DMS53 treated with DMSO at 0.1 percent for 48 hours (cell line): ENCODE data around the gene GALK2.
A peak's percentile ranks its signal among the peaks of the same experiment; 100 is the strongest.
"Not testable (repeated sequence)": the region's sequence is repeated elsewhere in the genome, so short reads cannot be mapped to it uniquely, and the experiment has no call there.

Experiments
- DNase-seq: peaks from one replicate; lab custom pipeline; 2025; ENCODE audit not compliant: unreplicated experiment; lab: John Stamatoyannopoulos, UW

GALK2 gene

DNA sequence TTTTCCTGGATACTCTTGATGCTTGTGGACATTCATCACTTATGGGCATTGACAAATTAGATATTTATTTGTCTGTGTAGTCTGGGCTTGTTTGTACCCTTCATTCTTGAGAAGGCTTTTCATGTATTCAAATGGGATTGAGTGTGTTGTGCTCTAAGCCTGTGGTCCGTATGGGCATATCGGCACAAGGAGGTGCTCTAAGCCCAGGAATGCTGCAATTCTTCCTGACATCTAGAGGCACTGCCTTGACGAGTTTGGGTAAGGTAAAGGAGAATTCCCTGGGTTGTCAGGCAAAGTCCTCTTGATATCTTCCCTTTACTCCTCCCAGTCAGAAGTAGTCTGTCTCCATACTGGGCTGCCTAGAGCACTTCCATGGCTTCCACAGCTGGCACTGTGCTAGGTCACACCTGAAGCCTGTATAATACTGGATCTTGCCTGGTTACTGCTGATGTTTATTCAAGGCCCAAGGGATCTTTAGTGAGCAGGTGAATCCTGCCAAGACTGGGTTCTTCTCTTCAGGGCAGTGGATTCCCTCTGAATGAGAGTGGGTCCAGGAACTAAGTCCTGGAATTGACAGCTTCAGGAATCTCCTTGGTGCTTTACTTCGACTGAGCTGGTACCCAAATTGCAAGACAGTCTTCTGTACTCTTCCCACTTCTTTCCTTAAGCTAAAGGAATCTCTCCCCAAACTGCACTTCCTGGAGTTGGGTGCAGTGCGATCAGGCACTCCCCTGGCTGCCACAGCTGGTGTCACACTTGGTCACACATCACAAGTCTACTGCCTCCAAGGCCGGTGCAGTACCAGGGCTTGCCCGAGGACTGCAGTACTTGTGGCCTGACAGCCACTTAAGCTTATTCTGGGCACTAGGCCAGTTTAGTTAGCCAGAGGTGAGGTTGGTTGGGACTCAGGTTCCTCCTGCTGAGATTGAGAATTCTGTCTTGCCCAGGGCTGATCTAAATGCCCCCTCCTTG is 46.0 kb downstream of the GALK2 start:
- peak; percentile 71 for DNase-seq

DNA sequence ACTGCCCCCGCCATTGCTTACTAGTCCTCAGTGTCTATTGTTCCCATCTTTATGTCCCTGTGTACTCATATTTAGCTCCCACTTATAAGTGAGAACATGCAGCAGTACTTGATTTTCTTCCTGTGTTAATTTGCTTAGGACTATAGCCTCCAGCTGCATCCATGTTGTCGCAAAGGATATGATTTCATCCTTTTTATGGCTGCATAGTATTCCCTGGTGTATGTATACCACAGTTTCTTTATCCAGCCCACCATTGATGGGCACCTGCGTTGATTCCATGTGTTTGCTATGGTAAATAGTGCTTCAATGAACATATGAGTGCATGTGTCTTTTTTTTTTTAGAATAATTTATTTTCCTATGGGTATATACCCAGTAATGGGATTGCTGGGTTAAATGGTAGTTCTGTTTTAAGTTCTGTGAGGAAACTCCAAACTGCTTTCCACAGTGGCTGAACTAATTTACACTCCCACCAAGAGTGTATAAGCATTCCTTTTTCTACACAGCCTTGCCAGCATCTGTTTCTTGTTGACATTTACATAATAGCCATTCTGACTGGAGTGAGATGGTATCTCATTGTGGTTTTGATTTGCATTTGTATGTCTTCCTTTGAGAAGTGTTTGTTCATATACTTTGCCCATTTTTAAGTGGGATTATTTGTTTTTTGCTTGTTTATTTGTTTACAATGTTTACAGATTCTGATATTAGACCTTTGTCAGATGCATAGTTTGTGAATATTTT is 53.7 kb downstream of the GALK2 start:
- DNase-seq = no peak

DNA sequence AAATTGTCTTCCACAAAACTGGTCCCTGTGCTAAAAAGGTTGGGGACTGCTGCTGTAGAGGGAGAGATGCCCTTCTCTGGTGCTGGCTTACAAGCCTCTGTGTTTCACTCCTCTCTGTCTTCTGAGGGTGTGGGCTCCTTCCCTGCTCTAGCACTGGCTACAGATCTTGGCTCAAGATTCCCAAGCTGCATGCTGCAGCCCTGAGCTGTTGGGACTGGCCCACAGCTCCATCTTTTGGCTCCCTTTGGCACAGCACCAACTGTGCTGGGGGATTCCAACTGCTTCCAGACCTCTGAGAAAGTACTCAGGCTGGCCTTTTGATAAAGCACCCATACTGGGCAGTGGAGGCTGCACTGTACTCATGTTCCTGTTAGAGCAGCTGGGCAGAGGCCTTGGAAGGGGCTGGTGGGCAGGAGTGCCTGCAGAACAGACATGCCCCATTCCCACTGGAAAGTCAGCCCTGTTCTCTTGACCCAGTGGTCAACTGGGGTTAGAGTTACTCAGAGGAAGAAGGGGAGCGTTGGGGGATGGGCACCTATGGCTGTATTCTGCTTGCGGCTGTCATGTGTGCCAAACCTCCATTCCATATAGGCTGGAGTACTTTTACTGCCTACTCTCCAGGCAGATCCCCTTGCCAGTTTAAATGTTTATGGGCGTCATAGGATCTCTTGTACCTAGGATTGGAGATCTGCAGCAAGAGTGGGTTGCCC is 55.7 kb downstream of the GALK2 start:
- no peak for DNase-seq

DNA sequence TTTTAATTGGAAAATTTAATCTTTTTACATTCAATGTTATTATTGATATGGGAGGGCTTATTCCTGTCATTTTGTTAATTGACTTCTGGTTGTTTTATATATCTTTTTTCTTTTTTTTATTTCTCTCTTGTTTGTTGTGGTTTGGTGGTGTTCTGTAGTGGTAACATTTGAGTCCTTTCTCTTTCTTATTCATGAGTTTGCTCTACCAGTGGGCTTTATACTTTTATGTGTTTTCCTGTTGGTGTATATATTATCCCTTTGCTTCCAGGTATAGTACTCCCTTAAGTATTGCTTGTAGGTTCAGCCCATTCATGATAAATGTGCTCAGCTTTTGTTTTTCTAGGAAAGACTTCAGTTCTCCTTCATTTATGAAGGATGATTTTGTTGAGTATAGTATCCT is 57.6 kb downstream of the GALK2 start:
- no peak for DNase-seq

DNA sequence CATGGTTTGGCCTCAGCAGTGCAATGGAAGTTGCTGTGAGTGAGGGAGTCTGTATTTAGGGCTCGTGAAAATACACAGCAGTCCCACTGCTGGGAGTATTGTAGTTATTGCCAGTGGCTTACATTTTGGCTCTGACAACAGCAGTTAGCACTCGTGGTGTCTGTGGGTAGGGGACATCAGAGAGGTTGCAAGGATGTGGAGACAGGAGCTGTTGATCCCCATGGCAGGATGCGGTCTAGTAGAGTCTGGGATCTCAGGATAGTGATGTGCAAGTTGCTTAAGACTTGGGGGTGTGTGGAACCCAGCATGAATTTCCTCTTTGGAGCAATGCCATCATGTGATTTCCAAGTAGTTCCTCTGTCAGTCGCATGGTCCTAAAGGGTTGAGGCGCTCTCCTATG is 59.9 kb downstream of the GALK2 start:
- no peak for DNase-seq

DNA sequence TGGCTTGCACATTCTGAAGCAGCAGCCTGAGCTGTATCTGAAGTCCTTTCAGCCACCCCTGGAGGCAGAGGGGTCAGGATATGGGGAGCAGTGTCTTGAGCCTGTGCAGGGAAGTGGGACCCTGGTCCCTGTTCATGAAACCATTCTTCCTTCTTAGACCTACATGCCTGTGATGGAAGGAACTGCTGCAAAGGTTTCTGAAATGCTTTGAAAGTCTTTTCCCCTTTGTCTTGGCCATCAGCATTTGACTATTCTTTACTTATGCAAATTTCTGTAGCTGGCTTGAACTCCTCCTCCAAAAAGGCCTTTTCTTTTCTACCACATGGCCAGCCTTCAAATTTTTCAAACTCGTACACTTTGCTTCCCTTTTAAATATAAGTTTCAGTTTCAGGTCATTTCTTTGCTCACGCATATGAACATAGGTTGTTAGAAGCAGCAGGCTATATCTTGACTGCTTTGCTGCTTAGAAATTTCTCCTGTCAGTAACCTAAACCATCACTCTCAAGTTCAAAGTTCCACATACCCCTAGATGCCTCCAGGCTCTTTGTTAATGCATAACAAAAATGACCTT is 62.3 kb downstream of the GALK2 start:
- DNase-seq = no peak

DNA sequence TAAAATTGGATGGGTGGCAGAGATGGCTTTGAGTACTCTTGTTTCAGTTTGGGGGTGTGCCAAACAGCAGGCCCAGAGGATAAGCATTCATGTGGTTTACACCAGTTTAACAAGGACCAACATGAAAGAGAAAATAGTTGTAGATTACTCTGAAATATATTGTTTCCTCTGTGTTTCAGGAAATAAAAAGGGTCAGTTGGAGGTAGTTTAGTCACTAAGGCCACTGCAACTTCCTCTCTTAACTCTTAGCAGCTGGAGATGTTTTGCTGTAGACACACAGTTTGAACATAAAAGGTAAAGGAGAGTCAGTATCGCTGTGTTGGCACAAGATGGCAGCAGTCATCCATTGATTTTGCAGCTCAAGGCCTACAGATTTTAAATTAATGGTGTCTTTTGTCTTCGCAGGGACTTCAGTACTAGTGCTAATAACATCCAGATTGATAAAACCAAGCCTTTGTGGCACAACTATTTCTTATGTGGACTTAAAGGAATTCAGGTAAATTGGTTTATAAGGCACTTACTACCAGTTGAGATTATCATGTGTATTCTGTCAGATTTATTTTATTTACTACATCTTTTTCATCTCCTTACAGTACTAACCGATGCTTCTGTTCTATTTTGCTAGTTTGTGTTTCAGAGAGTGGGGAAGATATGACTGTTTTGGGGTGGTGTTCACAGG is 65.5 kb downstream of the GALK2 start:
- DNase-seq = peak; percentile 66

DNA sequence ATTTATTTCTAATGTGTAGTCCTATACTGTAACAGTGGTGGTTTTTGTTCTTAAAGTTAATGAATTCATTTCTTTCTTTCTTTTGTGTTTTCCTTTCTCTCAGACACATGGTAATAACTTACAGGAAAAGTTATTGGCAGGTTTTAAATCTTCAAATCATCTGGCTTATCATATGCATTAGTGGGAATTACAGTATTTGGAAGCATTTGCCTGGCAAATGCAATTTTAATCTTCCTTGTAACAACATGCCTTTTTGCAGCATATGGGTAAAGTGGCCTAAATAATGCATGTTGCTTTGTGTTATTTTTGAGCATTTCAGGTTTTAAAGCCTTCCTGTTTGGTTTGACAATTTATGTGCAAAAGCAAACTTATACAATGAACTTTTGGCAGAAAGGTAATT is 66.8 kb downstream of the GALK2 start:
- no peak for DNase-seq

DNA sequence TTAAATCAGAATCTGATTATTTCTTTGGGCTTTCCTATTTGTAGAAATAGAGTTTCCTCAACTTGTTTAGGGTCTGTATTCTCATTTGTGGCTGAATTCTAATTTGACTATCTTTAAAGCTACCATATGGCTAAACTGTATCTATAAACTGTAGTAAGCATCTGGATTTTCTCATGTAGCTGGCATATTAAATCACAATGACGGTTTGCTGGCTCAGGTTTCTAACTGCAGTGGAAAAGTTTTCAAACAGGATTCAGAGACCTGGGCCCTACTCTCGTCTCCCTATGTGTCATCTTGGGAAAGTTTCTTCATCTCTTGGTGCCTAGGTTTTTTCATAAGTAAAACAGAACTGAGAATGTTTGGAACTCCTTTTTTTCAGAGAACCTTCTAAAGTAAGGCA is 68.3 kb downstream of the GALK2 start:
- DNase-seq = no peak

DNA sequence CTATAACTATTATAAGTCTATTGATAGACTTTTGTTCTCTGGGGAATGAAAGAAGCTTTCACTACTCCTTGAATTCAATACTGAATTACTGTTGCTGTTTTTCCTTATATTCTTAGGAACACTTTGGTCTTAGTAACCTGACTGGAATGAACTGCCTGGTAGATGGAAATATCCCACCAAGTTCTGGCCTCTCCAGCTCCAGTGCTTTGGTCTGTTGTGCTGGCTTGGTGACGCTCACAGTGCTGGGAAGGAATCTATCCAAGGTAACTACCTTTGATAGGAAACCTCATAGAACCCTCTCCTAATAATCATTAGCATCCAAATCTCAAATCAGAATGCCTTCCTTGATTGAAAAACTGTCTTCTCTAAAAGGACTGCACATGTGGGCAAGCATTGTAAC is 69.1 kb downstream of the GALK2 start:
- DNase-seq = no peak

DNA sequence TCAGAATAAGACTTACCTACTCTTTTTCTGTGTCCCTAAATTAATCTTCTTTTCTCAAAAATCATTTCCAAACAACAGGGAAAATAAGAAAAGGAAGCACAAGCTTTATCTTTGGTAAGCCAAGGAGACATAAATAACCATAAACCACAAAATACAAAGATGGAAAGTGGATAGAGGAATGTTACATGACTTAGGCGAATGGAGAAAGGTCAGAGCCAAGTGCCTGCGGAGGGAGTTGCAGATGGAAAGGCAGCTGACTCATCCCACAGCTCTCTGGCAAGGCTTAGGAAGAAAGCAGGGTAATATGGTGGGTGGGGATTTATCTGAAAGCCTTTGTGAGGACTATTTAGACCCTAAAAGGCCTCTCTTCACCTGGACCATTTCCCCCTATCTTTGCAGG is 72.8 kb downstream of the GALK2 start:
- DNase-seq = no peak

DNA sequence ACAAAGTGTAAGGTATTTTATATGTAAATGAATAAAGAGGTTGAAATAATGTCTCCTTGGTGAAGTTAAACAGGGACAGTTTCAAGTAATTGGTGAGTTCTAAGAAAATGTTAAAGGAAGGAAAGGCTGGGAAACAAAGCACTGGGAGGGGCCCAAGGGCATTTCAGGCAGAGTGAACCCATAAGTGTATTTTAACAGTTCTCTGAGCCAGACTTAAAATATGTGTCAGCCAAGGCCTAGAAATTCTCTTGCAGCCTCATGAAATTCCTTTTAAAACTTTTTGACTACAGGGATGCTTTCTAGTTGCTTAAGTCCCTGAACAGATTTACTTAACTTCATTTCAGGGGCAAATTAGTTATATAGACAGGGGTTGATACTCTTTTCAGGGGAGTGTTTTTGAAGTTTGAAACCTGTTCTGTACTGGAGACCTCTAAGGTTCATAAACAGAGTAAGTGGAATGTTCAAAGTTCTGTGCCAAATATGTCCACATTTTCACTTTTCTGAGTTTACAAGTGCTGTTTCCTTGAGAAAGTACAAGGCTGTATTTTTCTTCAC is 77.6 kb downstream of the GALK2 start:
- no peak for DNase-seq

DNA sequence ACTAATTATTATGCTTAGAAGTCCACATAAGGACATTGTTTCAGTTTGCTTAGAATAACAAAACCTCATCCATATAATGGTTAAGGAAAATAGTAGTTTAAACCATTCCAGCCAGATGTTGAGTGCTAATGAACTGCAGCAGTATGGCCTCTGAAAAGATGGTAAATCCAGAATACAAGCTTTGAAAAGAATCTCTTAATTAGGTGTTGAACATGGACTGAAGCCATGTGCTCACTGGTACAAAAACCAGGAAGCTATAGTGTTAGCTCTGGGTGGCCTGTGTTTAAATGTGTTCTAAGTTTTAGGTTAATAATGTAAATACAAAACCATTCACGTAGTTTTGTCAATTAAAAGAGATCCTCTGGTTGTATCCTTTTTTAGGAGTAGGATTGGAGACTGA is 78.2 kb downstream of the GALK2 start:
- DNase-seq = no peak

DNA sequence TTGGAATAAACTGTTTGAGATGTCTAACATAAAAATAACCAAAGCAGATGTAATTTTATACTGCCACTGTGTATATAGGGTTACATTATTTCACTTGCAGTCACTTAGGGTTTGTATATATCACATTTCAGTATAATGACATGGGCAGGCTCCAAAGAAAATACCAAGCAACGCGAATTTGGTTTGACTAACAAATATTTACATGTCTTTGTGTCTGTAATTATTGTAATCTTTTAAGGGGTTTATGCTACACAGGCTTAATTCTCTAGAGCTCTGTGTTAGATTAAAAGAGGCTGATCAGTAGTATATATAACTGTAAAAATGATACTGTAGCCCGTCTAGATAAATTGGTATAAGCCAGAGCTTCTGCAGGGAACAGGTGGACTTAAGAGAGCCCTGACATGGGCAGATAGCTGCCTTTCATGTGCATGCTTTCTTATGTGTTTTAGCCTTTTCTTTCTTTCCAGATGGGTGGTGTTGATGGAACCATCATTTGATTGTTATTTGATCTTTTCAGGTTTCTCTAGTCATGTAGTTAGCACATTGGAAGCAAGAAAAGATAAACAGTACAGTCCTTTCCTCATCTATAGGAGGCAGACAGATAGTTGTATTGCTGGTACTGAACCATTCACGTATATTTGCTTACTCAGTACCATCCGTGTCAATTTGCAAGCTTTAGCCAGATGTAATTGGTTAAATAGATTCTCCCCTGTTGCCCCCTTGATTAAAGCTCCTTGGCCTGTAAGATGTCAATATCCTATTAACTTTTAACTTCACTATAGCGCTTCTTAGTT is 86.1 kb downstream of the GALK2 start:
- no peak for DNase-seq

DNA sequence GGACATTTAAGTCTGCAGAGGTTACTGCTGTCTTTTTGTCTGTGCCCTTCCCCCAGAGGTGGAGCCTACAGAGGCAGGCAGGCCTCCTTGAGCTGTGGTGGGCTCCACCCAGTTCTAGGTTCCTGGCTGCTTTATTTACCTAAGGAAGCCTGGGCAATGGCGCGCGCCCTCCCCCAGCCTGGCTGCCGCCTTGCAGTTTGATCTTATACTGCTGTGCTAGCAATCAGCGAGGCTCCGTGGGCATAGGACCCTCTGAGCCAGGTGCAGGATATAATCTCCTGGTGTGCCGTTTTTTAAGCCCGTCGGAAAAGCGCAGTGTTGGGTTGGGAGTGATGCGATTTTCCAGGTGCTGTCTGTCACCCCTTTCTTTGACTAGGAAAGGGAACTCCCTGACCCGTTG is 95.1 kb downstream of the GALK2 start:
- not testable (repeated sequence) for DNase-seq

DNA sequence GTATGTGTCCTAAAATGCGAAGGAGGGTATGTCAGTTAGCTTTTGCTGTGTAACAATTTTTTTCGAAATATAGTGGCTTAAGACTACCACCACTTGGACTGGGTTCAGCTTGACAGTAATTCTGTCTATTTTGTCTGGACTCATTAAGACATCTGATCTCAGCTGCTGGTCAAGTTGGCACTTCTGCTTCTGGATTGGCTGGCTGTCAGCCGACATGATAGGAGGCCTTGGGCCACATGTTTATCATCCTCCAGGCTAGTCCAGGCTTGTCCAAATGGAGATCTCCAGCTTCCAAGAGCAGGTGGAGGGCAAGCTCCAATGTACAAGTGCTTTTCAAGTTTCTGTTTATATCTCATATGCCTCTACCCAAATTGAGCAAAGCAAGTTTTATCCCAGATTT is 95.9 kb downstream of the GALK2 start:
- DNase-seq = no peak

DNA sequence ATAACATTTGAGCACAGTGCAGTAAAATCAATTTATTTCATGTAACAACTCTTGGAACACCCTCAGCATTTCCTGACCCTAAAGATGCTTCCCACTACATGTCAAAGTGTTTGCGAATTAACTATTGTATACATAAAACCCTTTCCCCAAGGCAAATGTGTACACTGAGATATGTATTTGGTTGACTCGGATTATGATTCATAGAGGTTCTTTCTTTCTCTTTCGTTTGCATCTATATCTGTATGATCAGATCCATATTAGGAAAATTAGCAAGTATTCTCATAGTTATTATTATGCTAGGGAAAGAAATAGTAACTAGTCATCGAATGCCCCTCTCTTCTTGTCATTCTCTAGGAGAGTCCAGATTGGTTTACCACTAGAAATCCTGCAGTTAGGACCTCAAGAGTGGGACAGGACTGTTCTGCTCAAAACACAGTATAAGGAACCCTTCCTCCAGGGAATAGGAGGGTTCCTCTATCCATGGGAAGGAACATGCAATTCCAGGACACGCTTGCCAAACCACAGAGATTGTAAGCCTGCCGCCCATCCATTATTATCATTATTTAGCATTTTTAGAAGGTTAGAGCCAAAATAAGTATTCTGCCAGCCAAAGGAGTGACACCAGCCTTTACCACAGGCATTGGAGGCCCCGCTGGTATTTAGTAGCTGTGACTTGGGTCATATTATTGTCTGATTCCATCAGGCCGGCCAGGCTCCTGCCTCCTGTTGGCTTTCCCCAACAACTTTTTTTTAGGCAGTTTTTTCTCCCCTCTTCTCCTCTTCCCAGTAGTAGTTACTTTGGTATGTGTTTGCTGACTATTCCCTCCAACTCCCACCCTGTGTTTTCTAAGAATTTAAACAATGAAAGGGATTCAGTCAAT is 100.7 kb downstream of the GALK2 start:
- no peak for DNase-seq

DNA sequence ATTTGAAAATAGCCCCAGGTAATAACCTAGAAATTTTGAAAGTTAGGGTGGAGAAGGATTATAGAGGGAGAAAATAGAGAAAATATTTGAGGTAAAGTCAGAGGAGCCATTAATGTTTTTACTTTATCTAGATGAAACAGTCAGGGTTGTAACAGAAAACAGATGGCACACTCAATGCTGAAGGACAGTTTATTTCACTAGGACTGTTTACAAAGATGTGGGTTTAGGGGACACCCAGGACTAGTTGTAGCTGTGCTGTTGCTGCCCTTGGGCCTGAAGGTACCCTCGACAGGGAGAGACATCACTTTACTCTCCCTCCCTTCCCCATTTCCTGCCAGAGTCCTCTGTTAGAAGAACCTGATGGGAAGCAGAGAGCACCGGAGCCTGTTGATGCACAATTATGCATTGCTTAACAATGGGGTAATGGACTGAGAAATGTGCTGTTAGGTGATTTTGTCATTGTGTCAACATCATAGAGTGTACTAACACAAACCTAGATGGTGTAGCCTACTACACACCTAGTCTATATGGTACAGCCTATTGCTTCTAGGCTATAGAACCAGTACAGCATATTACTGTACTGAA is 103.8 kb downstream of the GALK2 start:
- no peak for DNase-seq
